Kidney capillary endothelial cell (primary cell): ENCODE data around the gene FAM199X.
A peak's percentile ranks its signal among the peaks of the same experiment; 100 is the strongest.

ENCODE experiments used
- DNase-seq: peaks from one replicate; pipeline ENCODE4 v3.0.0-alpha.2; 2018; ENCODE audit warnings: low spot score

FAM199X gene

GRCh38 chrX:104165894-104166734, at the start of gene FAM199X:
FAM199X (plus strand) TSS chrX:104166453; CDS start chrX:104166786, 333 bp downstream.
- DNase-seq, result peak; percentile 63

GRCh38 chrX:104117759-104118158, 48.5 kb upstream of the FAM199X start:
- no peak for DNase-seq

- DNase-seq, result no peak
These were observed 47.5 kb upstream of the FAM199X start for GRCh38 chrX:104118765-104119164.

GRCh38 chrX:104122829-104123228, 43.4 kb upstream of the FAM199X start:
- DNase-seq, result no peak

GRCh38 chrX:104126856-104127255, 39.4 kb upstream of the FAM199X start:
- no peak for DNase-seq

- no peak for DNase-seq
These were observed 35.4 kb upstream of the FAM199X start for GRCh38 chrX:104130808-104131207.

- no peak for DNase-seq
These were observed 31.5 kb upstream of the FAM199X start for GRCh38 chrX:104134583-104135261.

- DNase-seq, result no peak
These were observed 30.6 kb upstream of the FAM199X start for GRCh38 chrX:104135677-104136076.

- DNase-seq, result peak; percentile 81
These were observed 29.8 kb upstream of the FAM199X start for GRCh38 chrX:104136241-104137019.

GRCh38 chrX:104137496-104137895, 28.8 kb upstream of the FAM199X start:
- no peak for DNase-seq

- DNase-seq, result no peak
These were observed 25.0 kb upstream of the FAM199X start for GRCh38 chrX:104141087-104141760.

GRCh38 chrX:104151037-104151436, 15.2 kb upstream of the FAM199X start:
- no peak for DNase-seq

GRCh38 chrX:104156630-104157529, 9.4 kb upstream of the FAM199X start, which contains the start of gene SLC25A53:
SLC25A53 (minus strand) TSS chrX:104157009; CDS start chrX:104105257, 51,752 bp downstream.
- peak; percentile 65 for DNase-seq

- DNase-seq, result no peak
These were observed 633 bp downstream of the FAM199X start for GRCh38 chrX:104166735-104167436.

- no peak for DNase-seq
These were observed 1.9 kb downstream of the FAM199X start for GRCh38 chrX:104168127-104168526.

- DNase-seq, result no peak
These were observed 5.9 kb downstream of the FAM199X start for GRCh38 chrX:104172121-104172520.

GRCh38 chrX:104172788-104173187, 6.5 kb downstream of the FAM199X start:
- no peak for DNase-seq

- no peak for DNase-seq
These were observed 7.6 kb downstream of the FAM199X start for GRCh38 chrX:104173841-104174240.

- DNase-seq, result no peak
These were observed 17.4 kb downstream of the FAM199X start for GRCh38 chrX:104183685-104184084.

- DNase-seq, result no peak
These were observed 21.7 kb downstream of the FAM199X start for GRCh38 chrX:104187931-104188330.
